NB4 (cell line): ENCODE data around the gene PAK1.

Experiments
- CTCF ChIP-seq: IDR thresholded peaks from one replicate; pipeline ENCODE4 v1.5.1; 2012; ENCODE audit warnings: low read depth, low read length
- MAX ChIP-seq: IDR thresholded peaks from 2 replicates; pipeline ENCODE4 v1.6.1; 2011; ENCODE audit warnings: low read depth, low read length
- MYC ChIP-seq: IDR thresholded peaks from 2 replicates; pipeline ENCODE4 v1.6.1; 2011; ENCODE audit warnings: low read depth, low read length
- POLR2A ChIP-seq: IDR thresholded peaks from 2 replicates; pipeline ENCODE4 v1.6.1; 2011; ENCODE audit warnings: mild to moderate bottlenecking; ENCODE audit not compliant: insufficient read length; ENCODE audit errors: extremely low read depth

- no peak for TF ChIP-seq CTCF
- TF ChIP-seq POLR2A, result no peak
- no peak for TF ChIP-seq MYC
- no peak for TF ChIP-seq MAX
Observed at GRCh38 chr11:77400271-77400670, 73.6 kb downstream of the PAK1 start.
